Measurements from ENCODE around the gene IMP3. TPM values are rescaled to one million over a fixed set of nuclear protein-coding genes. Genes with fewer than 3 reads are reported as not detected.

The IMP3 gene
- polyA plus RNA-seq, 3 donors: 45.6 to 60.4 (median 58.8) TPM

- H3K27ac ChIP-seq (ENCODE audit: low read depth, low read length): no peak overlapping the region
- 71 to 94% (median 94%) methylated on average over 4 of the region's 4 CpGs for WGBS, 3 donors
Measured at GRCh38 chr15:75591655-75592364, 48.2 kb downstream of the IMP3 start.

GRCh38 chr15:75590239-75590638, 49.8 kb downstream of the IMP3 start:
- no peak overlapping the region for H3K27ac ChIP-seq (ENCODE audit: low read depth, low read length)
- 92 to 95% (median 92%) methylated on average over 2 of the region's 2 CpGs for WGBS, 3 donors

Other genes starting within 250 kb of the IMP3 start
- gene SIN3A, start 188.5 kb downstream of the IMP3 start, polyA plus RNA-seq: 10 to 100 TPM in 2 of 3 donors, 1 to 10 TPM in 1; 8.9 to 16.9 (median 16.9) TPM
- 10 to 100 TPM in 1 of 3 donors, 1 to 10 TPM in 2; 5.9 to 10.5 (median 9.8) TPM for gene PTPN9, start 60.9 kb downstream of the IMP3 start, polyA plus RNA-seq
- 10 to 100 TPM; 10.0 to 35.7 (median 21.2) TPM for gene SNUPN, start 14.5 kb downstream of the IMP3 start, polyA plus RNA-seq
- 10 to 100 TPM; 14.1 to 18.3 (median 17.4) TPM for gene SNX33, start 7.7 kb upstream of the IMP3 start, polyA plus RNA-seq
- 10 to 100 TPM in 2 of 3 donors, 1 to 10 TPM in 1; 7.4 to 82.9 (median 25.3) TPM for gene CSPG4, start 72.6 kb upstream of the IMP3 start, polyA plus RNA-seq
- gene UBE2Q2, start 203.2 kb upstream of the IMP3 start, polyA plus RNA-seq: 10 to 100 TPM; 10.2 to 44.0 (median 16.9) TPM